DND-41 (cell line): ENCODE results near the gene SYNE1.

Experiments
- CTCF ChIP-seq: IDR thresholded peaks from 2 replicates; pipeline ENCODE4 v1.5.1; 2012; ENCODE audit warnings: borderline replicate concordance, low read length, moderate library complexity, mild to moderate bottlenecking; ENCODE audit not compliant: poor library complexity, severe bottlenecking; ENCODE audit errors: extremely low read depth
- EZH2 ChIP-seq: IDR thresholded peaks from 3 replicates; pipeline ENCODE4 v1.6.1; 2012; ENCODE audit warnings: borderline replicate concordance, low read depth, mild to moderate bottlenecking, moderate library complexity, low read length, inconsistent platforms; ENCODE audit not compliant: severe bottlenecking

GRCh38 chr6:152360034-152360433 is 277.1 kb downstream of the SYNE1 start:
- no peak for TF ChIP-seq CTCF
- TF ChIP-seq EZH2, result no peak
